ENCODE data around the gene FBXO31.

Gene FBXO31

GRCh38 chr16:87351320-87351698, 32.3 kb downstream of the FBXO31 start:
- DNase-seq (ENCODE audit: low read depth): no peak
- TF ChIP-seq CTCF (IDR thresholded peaks at IDR 0.05; ENCODE audit: insufficient read depth, low read depth, low read length, missing control alignments): no peak
- no peak overlapping the region for H3K4me3 ChIP-seq (ENCODE audit: low read length)

- TF ChIP-seq CTCF (IDR thresholded peaks at IDR 0.05; ENCODE audit: insufficient read depth, low read depth, low read length, missing control alignments): no peak
- H3K4me3 ChIP-seq (ENCODE audit: low read length): no peak overlapping the region
Measured at GRCh38 chr16:87350681-87351319, 32.8 kb downstream of the FBXO31 start.

GRCh38 chr16:87350031-87350430, 33.5 kb downstream of the FBXO31 start:
- no peak for DNase-seq (ENCODE audit: low read depth)
- no peak for TF ChIP-seq CTCF (IDR thresholded peaks at IDR 0.05; ENCODE audit: insufficient read depth, low read depth, low read length, missing control alignments)
- H3K4me3 ChIP-seq (ENCODE audit: low read length): no peak overlapping the region

More at GRCh38 chr16:87350681-87351319, 32.8 kb downstream of the FBXO31 start:
- DNase-seq (ENCODE audit: low read depth): no peak

GRCh38 chr16:87348616-87349157, 34.9 kb downstream of the FBXO31 start:
- TF ChIP-seq CTCF (IDR thresholded peaks at IDR 0.05; ENCODE audit: insufficient read depth, low read depth, low read length, missing control alignments): no peak
- H3K4me3 ChIP-seq (ENCODE audit: low read length): no peak overlapping the region
- DNase-seq (ENCODE audit: low read depth): no peak

GRCh38 chr16:87347932-87348615, 35.5 kb downstream of the FBXO31 start:
- DNase-seq (ENCODE audit: low read depth): no peak
- no peak for TF ChIP-seq CTCF (IDR thresholded peaks at IDR 0.05; ENCODE audit: insufficient read depth, low read depth, low read length, missing control alignments)
- no peak overlapping the region for H3K4me3 ChIP-seq (ENCODE audit: low read length)

GRCh38 chr16:87346517-87347060, 37.0 kb downstream of the FBXO31 start:
- H3K4me3 ChIP-seq (ENCODE audit: low read length): no peak overlapping the region
- DNase-seq (ENCODE audit: low read depth): no peak
- no peak for TF ChIP-seq CTCF (IDR thresholded peaks at IDR 0.05; ENCODE audit: insufficient read depth, low read depth, low read length, missing control alignments)
